OCI-LY7 (cell line): ENCODE measurements around the gene MET. TPM values are rescaled to one million over a fixed set of nuclear protein-coding genes. Genes with fewer than 3 reads are reported as not detected.
"Not testable (repeated sequence)": the region's sequence is repeated elsewhere in the genome, so short reads cannot be mapped to it uniquely, and the experiment has no call there.

Experiments
- BruUV-seq: library from RNA; stranded (reverse); fragments of 400-500 nt; replicated peaks from 2 replicates; lab custom pipeline; 2021; lab: Mats Ljungman, UMichigan
- CTCF ChIA-PET: fragments of 300-600 bp; sonication (Branson Sonifier 250); formaldehyde crosslinking; loops from one replicate; lab custom pipeline; 2022; ENCODE audit warnings: antibody characterized with exemption; ENCODE audit not compliant: unreplicated experiment; lab: Charles Lee
- POLR2A ChIA-PET: fragments of 300-600 bp; sonication (Branson Sonifier 250); formaldehyde crosslinking; loops from one replicate; lab custom pipeline; 2022; ENCODE audit warnings: antibody characterized with exemption; lab: Charles Lee
- DNase-seq: peaks from one replicate; pipeline ENCODE4 v3.0.0-alpha.2; 2015; ENCODE audit warnings: low spot score
- H2AFZ ChIP-seq: fragments of 200-600 bp; sonication (generic), shearing (Covaris generic); 2 replicates; pipeline ENCODE4 v1.6.1; 2014; ENCODE audit warnings: mild to moderate bottlenecking, antibody characterized with exemption, low read length, moderate library complexity
- H3K27ac ChIP-seq: fragments of 200-600 bp; sonication (generic); 2 replicates; pipeline ENCODE4 v1.5.1; 2014; ENCODE audit warnings: mixed run types, low read depth, mild to moderate bottlenecking, moderate library complexity, low read length, inconsistent platforms; ENCODE audit not compliant: poor library complexity, severe bottlenecking
- H3K36me3 ChIP-seq: fragments of 200-600 bp; sonication (generic); 2 replicates; pipeline ENCODE4 v1.6.1; 2014; ENCODE audit warnings: mild to moderate bottlenecking, antibody characterized with exemption, low read length, moderate library complexity, mixed read lengths; ENCODE audit not compliant: insufficient read depth
- H3K4me1 ChIP-seq: fragments of 200-600 bp; sonication (generic); 2 replicates; pipeline ENCODE4 v1.5.1; 2014; ENCODE audit warnings: mild to moderate bottlenecking, low read length; ENCODE audit not compliant: insufficient read depth, poor library complexity, severe bottlenecking
- H3K4me2 ChIP-seq: fragments of 200-600 bp; sonication (generic); 2 replicates; pipeline ENCODE4 v1.6.1; 2014; ENCODE audit warnings: mild to moderate bottlenecking, low read length
- H3K4me3 ChIP-seq: fragments of 200-600 bp; sonication (generic); 2 replicates; pipeline ENCODE4 v1.5.1; 2014; ENCODE audit warnings: mild to moderate bottlenecking, low read depth, low read length; ENCODE audit not compliant: poor library complexity, severe bottlenecking
- H3K79me2 ChIP-seq: fragments of 200-600 bp; sonication (generic); 2 replicates; pipeline ENCODE4 v1.6.1; 2016; ENCODE audit warnings: low read depth, mild to moderate bottlenecking, low read length, moderate library complexity, mixed read lengths; ENCODE audit not compliant: insufficient read depth
- H3K9me2 ChIP-seq: fragments of 200-600 bp; sonication (generic); 2 replicates; pipeline ENCODE4 v1.6.1; 2016; ENCODE audit warnings: mild to moderate bottlenecking, low read length, mixed read lengths; ENCODE audit not compliant: insufficient read depth
- H3K9me3 ChIP-seq: fragments of 200-600 bp; sonication (generic); 2 replicates; pipeline ENCODE4 v1.6.1; 2014; ENCODE audit warnings: mild to moderate bottlenecking, mixed run types, low read length, mixed read lengths
- H4K20me1 ChIP-seq: fragments of 200-600 bp; sonication (generic); 2 replicates; pipeline ENCODE4 v1.6.1; 2014; ENCODE audit warnings: mild to moderate bottlenecking, antibody characterized with exemption, low read length, moderate library complexity, mixed read lengths; ENCODE audit not compliant: insufficient read depth
- EZH2phosphoT487 ChIP-seq: fragments of 200-600 bp; sonication (generic); IDR thresholded peaks from 2 replicates; pipeline ENCODE4 v1.6.1; 2018; ENCODE audit warnings: low read depth, borderline replicate concordance, mild to moderate bottlenecking, mixed run types, antibody characterized with exemption, low read length, moderate library complexity, mixed read lengths
- intact Hi-C: fragments of 100-400 bp; cut with micrococcal nuclease; formaldehyde crosslinking; loops from one replicate; pipeline ENCODE4 v1.10.0; 2022; ENCODE audit not compliant: unreplicated experiment
- total RNA-seq, 2 experiments: library from RNA; depleted of rRNA in 1 of 2; stranded (reverse); fragments of >200 nt in 1 of 2; shearing (Covaris generic) in 1 of 2; gene quantifications; 2 replicates each; pipeline ENCODE4 v1.2.3, GENCODE V29; 2014 to 2022
- TF ChIP-seq, protein P1 (sequence below): fragments of 200-600 bp; sonication (generic); conservative IDR thresholded peaks from 2 replicates; pipeline ENCODE4 v1.5.1; 2014; ENCODE audit warnings: mild to moderate bottlenecking, antibody characterized with exemption, low read length, moderate library complexity, mixed read lengths

The MET gene
- total RNA-seq, 2 experiments from 2014 or later: not detected

DNA sequence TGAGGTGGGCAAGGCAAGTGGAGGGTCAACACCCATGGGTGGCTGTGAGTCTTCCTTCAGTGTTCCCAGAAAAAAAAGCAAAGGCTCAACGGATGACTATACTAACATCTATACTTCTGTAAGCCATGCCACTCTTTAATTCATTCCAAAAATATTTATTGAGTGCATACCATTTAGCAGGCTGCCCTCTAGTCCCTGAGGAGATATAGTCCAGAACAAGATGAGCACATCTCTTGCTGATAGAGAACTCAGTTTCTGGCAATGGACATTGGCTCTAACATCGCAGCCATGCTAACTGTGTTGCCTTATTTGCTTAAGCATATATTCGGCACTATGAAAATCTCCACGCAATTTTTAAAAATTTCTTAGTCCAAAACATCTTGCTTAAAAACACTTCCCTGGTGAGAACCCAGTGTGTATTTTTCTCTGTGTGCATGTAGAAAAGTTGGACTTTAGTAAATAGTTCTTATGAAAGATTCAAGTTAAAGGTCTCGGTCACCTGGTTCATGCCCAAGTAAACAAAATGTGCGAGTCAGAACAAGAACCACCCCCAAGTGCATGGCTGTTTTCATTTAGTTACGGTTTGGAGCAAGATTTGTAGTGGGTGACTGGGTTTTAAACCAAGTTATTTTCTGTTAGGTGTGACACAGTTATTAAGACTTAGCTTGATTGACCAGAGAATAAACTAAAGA is 69.8 kb downstream of the MET start:
- no peaks in the 10 kb centered on the region for H3K79me2 ChIP-seq
- no peak overlapping the region for H3K27ac ChIP-seq
- no peak overlapping the region for H3K4me3 ChIP-seq
- no peaks in the 10 kb centered on the region for H3K9me3 ChIP-seq
- TF ChIP-seq EZH2phosphoT487: no peak
- TF ChIP-seq, protein P1, sequence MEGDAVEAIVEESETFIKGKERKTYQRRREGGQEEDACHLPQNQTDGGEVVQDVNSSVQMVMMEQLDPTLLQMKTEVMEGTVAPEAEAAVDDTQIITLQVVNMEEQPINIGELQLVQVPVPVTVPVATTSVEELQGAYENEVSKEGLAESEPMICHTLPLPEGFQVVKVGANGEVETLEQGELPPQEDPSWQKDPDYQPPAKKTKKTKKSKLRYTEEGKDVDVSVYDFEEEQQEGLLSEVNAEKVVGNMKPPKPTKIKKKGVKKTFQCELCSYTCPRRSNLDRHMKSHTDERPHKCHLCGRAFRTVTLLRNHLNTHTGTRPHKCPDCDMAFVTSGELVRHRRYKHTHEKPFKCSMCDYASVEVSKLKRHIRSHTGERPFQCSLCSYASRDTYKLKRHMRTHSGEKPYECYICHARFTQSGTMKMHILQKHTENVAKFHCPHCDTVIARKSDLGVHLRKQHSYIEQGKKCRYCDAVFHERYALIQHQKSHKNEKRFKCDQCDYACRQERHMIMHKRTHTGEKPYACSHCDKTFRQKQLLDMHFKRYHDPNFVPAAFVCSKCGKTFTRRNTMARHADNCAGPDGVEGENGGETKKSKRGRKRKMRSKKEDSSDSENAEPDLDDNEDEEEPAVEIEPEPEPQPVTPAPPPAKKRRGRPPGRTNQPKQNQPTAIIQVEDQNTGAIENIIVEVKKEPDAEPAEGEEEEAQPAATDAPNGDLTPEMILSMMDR: no peak
- H3K36me3 ChIP-seq: no peaks in the 10 kb centered on the region
- no peak for DNase-seq
- intact Hi-C loops: no loop called here
- H2AFZ ChIP-seq: no peak overlapping the region
- no peaks in the 10 kb centered on the region for H3K9me2 ChIP-seq
- CTCF ChIA-PET: no interaction called here
- no TSS peak for BruUV-seq
- no peak overlapping the region for H3K4me2 ChIP-seq
- no peaks in the 10 kb centered on the region for H3K4me1 ChIP-seq
- H4K20me1 ChIP-seq: no peaks in the 10 kb centered on the region
- POLR2A ChIA-PET: no interaction called here

DNA sequence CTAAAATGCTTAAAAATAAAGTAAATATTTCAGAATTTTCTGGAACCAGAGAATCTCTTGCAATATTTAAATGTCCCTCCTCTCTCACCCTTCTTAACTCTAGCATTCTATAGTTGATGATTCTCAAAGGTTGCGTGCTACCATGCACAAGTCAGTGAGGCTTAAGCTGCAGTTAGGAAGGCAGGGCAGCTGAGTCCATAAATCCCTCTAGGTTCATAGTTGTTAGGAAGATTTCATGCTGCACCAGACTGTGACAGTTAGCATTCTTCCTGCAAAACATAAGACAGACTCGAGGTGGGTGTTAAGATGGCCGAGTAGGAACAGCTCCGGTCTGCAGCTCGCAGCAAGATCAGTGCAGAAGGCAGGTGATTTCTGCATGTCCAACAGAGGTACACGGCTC is 70.6 kb downstream of the MET start:
- POLR2A ChIA-PET: no interaction called here
- Histone ChIP-seq H3K36me3 (no peaks in the 10 kb centered on the region), H3K4me3 (no peak overlapping the region), H4K20me1 (no peaks in the 10 kb centered on the region), H3K4me2 (no peak overlapping the region), H3K9me3 (no peaks in the 10 kb centered on the region), H3K4me1 (no peaks in the 10 kb centered on the region), H2AFZ (no peak overlapping the region), H3K79me2 (no peaks in the 10 kb centered on the region), H3K27ac (no peak overlapping the region), H3K9me2 (no peaks in the 10 kb centered on the region)
- BruUV-seq: no TSS peak
- TF ChIP-seq, protein P1: no peak
- TF ChIP-seq EZH2phosphoT487: no peak
- intact Hi-C loops: no loop called here
- CTCF ChIA-PET: no interaction called here
- DNase-seq: no peak

DNA sequence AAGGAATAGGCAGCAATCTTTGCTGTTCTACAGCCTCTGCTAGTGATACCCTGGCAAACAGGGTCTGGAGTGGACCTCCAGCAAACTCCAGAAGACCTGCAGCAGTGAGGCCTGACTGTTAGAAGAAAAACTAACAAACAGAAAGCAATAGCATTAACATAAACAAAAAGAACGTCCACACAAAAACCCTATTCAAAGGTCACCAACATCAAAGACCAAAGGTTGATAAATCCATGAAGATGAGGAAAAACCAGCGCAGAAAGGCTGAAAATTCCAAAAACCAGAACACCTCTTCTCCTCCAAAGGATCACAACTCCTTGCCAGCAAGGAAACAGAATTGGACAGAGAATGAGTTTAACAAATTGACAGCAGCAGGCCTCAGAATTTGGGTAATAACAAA is 71.8 kb downstream of the MET start:
- H2AFZ ChIP-seq, DNase-seq, H4K20me1 ChIP-seq, intact Hi-C loops, H3K36me3 ChIP-seq, CTCF ChIA-PET, H3K27ac ChIP-seq, H3K4me1 ChIP-seq, H3K79me2 ChIP-seq, H3K4me2 ChIP-seq, H3K4me3 ChIP-seq, BruUV-seq, H3K9me2 ChIP-seq, H3K9me3 ChIP-seq: not testable (repeated sequence)
- POLR2A ChIA-PET: interaction anchor here (0.6 kb wide), 1 partner anchor 304 kb away, joined by 3 read pairs; no protein-coding TSS in a partner anchor

DNA sequence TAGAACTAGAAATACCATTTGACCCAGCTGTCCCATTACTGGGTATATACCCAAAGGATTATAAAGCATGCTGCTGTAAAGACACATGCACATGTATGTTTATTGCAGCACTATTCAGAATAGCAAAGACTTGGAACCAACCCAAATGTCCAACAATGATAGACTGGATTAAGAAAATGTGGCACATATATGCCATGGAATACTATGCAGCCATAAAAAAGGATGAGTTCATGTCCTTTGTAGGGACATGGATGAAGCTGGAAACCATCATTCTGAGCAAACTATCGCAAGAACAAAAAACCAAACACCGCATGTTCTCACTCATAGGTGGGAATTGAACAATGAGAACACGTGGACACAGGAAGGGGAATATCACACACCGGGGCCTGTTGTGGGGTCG is 74.4 kb downstream of the MET start:
- H3K4me2 ChIP-seq, H3K79me2 ChIP-seq, H3K4me3 ChIP-seq, H3K4me1 ChIP-seq, H3K27ac ChIP-seq, H2AFZ ChIP-seq, H3K9me2 ChIP-seq, H3K9me3 ChIP-seq, POLR2A ChIA-PET, DNase-seq, CTCF ChIA-PET, H3K36me3 ChIP-seq, H4K20me1 ChIP-seq, intact Hi-C loops, BruUV-seq: not testable (repeated sequence)

DNA sequence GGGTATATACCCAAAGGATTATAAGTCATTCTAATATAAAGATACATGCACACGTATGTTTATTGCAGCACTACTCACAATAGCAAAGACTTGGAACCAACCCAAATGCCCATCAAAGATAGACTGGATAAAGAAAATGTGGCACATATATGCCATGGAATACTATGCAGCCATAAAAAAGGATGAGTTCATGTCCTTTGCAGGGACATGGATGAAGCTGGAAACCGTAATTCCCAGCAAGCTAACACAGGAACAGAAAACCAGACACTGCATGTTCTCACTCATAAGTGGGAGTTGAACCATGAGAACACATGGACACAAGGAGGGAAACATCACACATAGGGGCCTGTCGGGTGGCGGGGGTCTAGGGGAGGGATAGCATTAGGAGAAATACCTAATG is 79.1 kb downstream of the MET start:
- H3K36me3 ChIP-seq, CTCF ChIA-PET, H3K4me2 ChIP-seq, POLR2A ChIA-PET, H3K79me2 ChIP-seq, intact Hi-C loops, H3K27ac ChIP-seq, BruUV-seq, H3K4me1 ChIP-seq, H3K4me3 ChIP-seq, H3K9me3 ChIP-seq, DNase-seq, H2AFZ ChIP-seq, H3K9me2 ChIP-seq, H4K20me1 ChIP-seq: not testable (repeated sequence)
